PFSK-1 (cell line): ENCODE measurements around the gene NEDD9.

Experiments
- FOXP2 ChIP-seq: optimal IDR thresholded peaks from 2 replicates; pipeline ENCODE3; 2011; ENCODE audit warnings: borderline replicate concordance, control low read depth, inconsistent platforms; ENCODE audit not compliant: insufficient read depth; ENCODE audit errors: extremely low read length, extremely low read depth
- POLR2AphosphoS5 ChIP-seq: IDR thresholded peaks from 2 replicates; pipeline ENCODE4 v1.6.1; 2012; ENCODE audit warnings: low read depth, mild to moderate bottlenecking, control low read depth, low read length, moderate library complexity
- REST ChIP-seq, 2 experiments: IDR thresholded peaks; 2 replicates each; pipeline versions ENCODE4 v1.6.1 to v1.8.0; 2011 to 2012; ENCODE audit warnings: low read depth in 2 of 2, low read length in 2 of 2, control low read depth in 1 of 2, inconsistent platforms in 1 of 2, mild to moderate bottlenecking in 1 of 2, moderate library complexity in 1 of 2; ENCODE audit not compliant: insufficient read depth in 1 of 2
- SIN3A ChIP-seq: IDR thresholded peaks from 2 replicates; pipeline ENCODE4 v1.6.1; 2012; ENCODE audit warnings: mild to moderate bottlenecking, low read length, moderate library complexity, borderline replicate concordance; ENCODE audit not compliant: insufficient read depth
- TAF1 ChIP-seq: IDR thresholded peaks from 2 replicates; pipeline ENCODE4 v1.6.1; 2012; ENCODE audit warnings: low read length, control low read depth, borderline replicate concordance; ENCODE audit not compliant: insufficient read depth

NEDD9 gene

GRCh38 chr6:11253594-11253993 lies 21.1 kb upstream of the NEDD9 start:
- TF ChIP-seq FOXP2, result no peak
- TF ChIP-seq SIN3A, result no peak
- TF ChIP-seq REST (IDR thresholded peaks at IDR 0.05; ENCODE audit: insufficient read depth in 1 of 2, low read depth in 2 of 2, low read length in 2 of 2), result no peak
- no peak for TF ChIP-seq POLR2AphosphoS5
- TF ChIP-seq TAF1, result no peak

GRCh38 chr6:11251553-11252360 lies 19.3 kb upstream of the NEDD9 start:
- TF ChIP-seq SIN3A, result no peak

GRCh38 chr6:11250108-11250507 lies 17.6 kb upstream of the NEDD9 start:
- TF ChIP-seq TAF1 (no peak), REST (IDR thresholded peaks at IDR 0.05; ENCODE audit: insufficient read depth in 1 of 2, low read depth in 2 of 2, low read length in 2 of 2) (no peak), FOXP2 (no peak), POLR2AphosphoS5 (no peak), SIN3A (no peak)

GRCh38 chr6:11248974-11249761 lies 16.7 kb upstream of the NEDD9 start:
- no peak for TF ChIP-seq FOXP2
- TF ChIP-seq TAF1, result no peak
- TF ChIP-seq POLR2AphosphoS5, result no peak
- TF ChIP-seq SIN3A, result no peak
- no peak for TF ChIP-seq REST (IDR thresholded peaks at IDR 0.05; ENCODE audit: insufficient read depth in 1 of 2, low read depth in 2 of 2, low read length in 2 of 2)

GRCh38 chr6:11246722-11247121 lies 14.3 kb upstream of the NEDD9 start:
- TF ChIP-seq REST (IDR thresholded peaks at IDR 0.05; ENCODE audit: insufficient read depth in 1 of 2, low read depth in 2 of 2, low read length in 2 of 2), result no peak
- TF ChIP-seq TAF1, result no peak
- TF ChIP-seq SIN3A, result no peak
- TF ChIP-seq FOXP2, result no peak
- TF ChIP-seq POLR2AphosphoS5, result no peak
